Measurements from ENCODE around the gene PPM1F.
"Not testable (repeated sequence)": the region's sequence is repeated elsewhere in the genome, so short reads cannot be mapped to it uniquely, and the experiment has no call there.

Gene PPM1F

GRCh38 chr22:21943571-21944448 is 8.8 kb downstream of the PPM1F start:
- no peak for DNase-seq (ENCODE audit: extremely low read depth, low read depth)
- no peak for TF ChIP-seq CTCF (IDR thresholded peaks at IDR 0.05; ENCODE audit: low read depth, low read length)

GRCh38 chr22:21942407-21943343 is 10.0 kb downstream of the PPM1F start:
- no peak for TF ChIP-seq CTCF (IDR thresholded peaks at IDR 0.05; ENCODE audit: low read depth, low read length)
- peak; percentile 35 for DNase-seq (ENCODE audit: extremely low read depth, low read depth)

GRCh38 chr22:21941921-21942320 is 10.7 kb downstream of the PPM1F start:
- no peak for TF ChIP-seq CTCF (IDR thresholded peaks at IDR 0.05; ENCODE audit: low read depth, low read length)
- DNase-seq (ENCODE audit: extremely low read depth, low read depth), result no peak

GRCh38 chr22:21940521-21940920 is 12.1 kb downstream of the PPM1F start:
- TF ChIP-seq CTCF (IDR thresholded peaks at IDR 0.05; ENCODE audit: low read depth, low read length), result no peak
- no peak for DNase-seq (ENCODE audit: extremely low read depth, low read depth)

GRCh38 chr22:21939935-21940334 is 12.7 kb downstream of the PPM1F start:
- DNase-seq (ENCODE audit: extremely low read depth, low read depth), result not testable (repeated sequence)

GRCh38 chr22:21939461-21939913 is 13.2 kb downstream of the PPM1F start:
- DNase-seq (ENCODE audit: extremely low read depth, low read depth), result no peak
- no peak for TF ChIP-seq CTCF (IDR thresholded peaks at IDR 0.05; ENCODE audit: low read depth, low read length)

- no peak for TF ChIP-seq CTCF (IDR thresholded peaks at IDR 0.05; ENCODE audit: low read depth, low read length)
- DNase-seq (ENCODE audit: extremely low read depth, low read depth), result no peak
These were observed 13.7 kb downstream of the PPM1F start for GRCh38 chr22:21938906-21939305.

Measured in AG09319 (cell line).